ENCODE data around the gene WRAP73. TPM values are rescaled to one million over a fixed set of nuclear protein-coding genes. Genes with fewer than 3 reads are reported as not detected.

WRAP73 gene
- total and polyA plus RNA-seq, 12 donors, result 5.1 to 29.6 (median 18.1) TPM

DNA sequence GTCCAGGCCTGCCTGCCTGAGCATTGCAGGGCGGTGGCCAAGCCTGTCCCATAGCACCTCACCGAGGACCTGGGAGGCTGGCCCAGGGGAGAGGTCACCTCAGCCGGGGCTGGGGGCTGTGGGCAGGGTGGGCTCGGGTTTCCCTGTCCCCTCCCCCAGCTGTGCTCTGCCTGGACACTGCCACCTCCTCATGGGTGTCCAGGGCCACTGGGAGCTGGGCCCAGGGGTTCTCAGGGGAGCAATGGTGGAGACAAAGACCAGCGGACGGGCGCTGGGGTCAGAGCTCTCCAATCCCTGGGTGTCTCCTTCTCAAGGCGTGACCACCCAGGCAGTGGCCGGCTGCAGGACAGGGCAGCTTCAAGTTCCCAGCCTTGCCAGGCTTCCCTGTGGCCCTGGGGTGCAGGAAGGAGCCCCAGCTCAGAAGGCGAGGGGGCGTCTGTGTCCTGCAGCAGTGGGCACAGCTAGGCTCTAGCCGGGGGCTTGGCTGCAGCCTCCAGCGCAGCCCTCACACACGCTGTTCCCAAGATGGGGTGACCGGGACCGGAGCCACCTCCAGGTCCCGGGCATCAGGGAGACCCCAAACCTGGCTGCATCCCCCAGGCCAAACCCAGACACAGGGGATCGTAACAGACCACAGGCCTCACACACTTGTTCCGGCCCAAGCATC lies 31.5 kb upstream of the WRAP73 start:
- intact Hi-C loops (cut with DNase I), result no loop called here

GRCh38 chr1:3680488-3681230 lies 30.8 kb upstream of the WRAP73 start:
- no peak for DNase-seq
- no peak for TF ChIP-seq POLR2A (IDR thresholded peaks at IDR 0.05)
- TF ChIP-seq, protein P1, sequence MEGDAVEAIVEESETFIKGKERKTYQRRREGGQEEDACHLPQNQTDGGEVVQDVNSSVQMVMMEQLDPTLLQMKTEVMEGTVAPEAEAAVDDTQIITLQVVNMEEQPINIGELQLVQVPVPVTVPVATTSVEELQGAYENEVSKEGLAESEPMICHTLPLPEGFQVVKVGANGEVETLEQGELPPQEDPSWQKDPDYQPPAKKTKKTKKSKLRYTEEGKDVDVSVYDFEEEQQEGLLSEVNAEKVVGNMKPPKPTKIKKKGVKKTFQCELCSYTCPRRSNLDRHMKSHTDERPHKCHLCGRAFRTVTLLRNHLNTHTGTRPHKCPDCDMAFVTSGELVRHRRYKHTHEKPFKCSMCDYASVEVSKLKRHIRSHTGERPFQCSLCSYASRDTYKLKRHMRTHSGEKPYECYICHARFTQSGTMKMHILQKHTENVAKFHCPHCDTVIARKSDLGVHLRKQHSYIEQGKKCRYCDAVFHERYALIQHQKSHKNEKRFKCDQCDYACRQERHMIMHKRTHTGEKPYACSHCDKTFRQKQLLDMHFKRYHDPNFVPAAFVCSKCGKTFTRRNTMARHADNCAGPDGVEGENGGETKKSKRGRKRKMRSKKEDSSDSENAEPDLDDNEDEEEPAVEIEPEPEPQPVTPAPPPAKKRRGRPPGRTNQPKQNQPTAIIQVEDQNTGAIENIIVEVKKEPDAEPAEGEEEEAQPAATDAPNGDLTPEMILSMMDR (IDR thresholded peaks at IDR 0.05), result no peak
- WGBS, 4 donors, result 78 to 96% (median 82%) methylated on average over 9 to 20 of the region's 20 CpGs
- Histone ChIP-seq H3K36me3 (replicated peaks in 1 of 2) (no peaks in the 10 kb centered on the region), H3K27me3 (peaks cover 4% of the 10 kb centered on the region), H3K9me3 (replicated peaks in 1 of 3) (no peaks in the 10 kb centered on the region), H3K27ac (no peak overlapping the region), H3K4me3 (no peak overlapping the region), H3K4me1 (replicated peaks in 1 of 2) (no peaks in the 10 kb centered on the region)
- intact Hi-C loops (cut with DNase I), result no loop called here

More for the DNA sequence above, 31.5 kb upstream of the WRAP73 start:
- 83 to 92% (median 89%) methylated on average over 7 to 19 of the region's 19 CpGs for WGBS, 4 donors
- Histone ChIP-seq H3K4me1 (replicated peaks in 1 of 2) (no peaks in the 10 kb centered on the region), H3K27ac (no peak overlapping the region), H3K36me3 (replicated peaks in 1 of 2) (no peaks in the 10 kb centered on the region), H3K27me3 (peaks cover 4% of the 10 kb centered on the region), H3K4me3 (no peak overlapping the region), H3K9me3 (replicated peaks in 1 of 3) (no peaks in the 10 kb centered on the region)
- TF ChIP-seq POLR2A (IDR thresholded peaks at IDR 0.05), result no peak
- TF ChIP-seq, protein P1 (IDR thresholded peaks at IDR 0.05), result no peak
- DNase-seq, result no peak

DNA sequence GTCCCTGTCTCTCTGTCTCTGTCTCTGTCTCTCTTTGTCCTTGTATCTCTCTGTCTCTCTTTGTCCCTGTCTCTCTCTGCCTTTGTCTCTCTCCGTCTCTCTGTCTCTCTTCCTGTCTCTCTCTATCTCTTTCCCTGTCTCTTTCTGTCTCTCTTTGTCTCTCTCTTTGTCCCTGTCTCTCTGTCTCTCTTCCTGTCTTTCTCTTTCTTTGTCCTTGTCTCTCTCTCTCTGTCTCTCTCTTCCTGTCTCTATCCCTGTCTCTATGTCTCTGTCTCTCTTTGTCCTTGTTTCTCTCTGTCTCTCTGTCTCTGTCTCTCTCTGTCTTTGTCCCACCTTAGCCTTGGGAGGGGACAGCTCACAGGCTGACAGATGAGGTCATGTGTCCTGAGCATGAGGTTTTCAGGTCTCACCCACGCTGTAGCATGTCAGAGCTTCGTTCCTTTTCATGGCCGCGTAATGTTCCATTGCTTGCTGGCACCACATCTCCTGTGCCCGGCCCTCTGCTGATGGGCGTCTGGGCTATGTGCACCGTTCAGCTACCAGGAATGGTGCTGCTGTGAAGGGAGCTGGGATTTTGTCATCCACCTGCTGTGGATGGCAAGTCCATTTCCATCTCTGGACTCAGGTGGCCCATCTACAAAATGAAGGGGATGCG lies 30.0 kb upstream of the WRAP73 start:
- DNase-seq, result no peak
- Histone ChIP-seq H3K9me3 (replicated peaks in 1 of 3) (no peaks in the 10 kb centered on the region), H3K27ac (no peak overlapping the region), H3K4me3 (no peak overlapping the region), H3K36me3 (replicated peaks in 1 of 2) (no peaks in the 10 kb centered on the region), H3K27me3 (peaks cover 4% of the 10 kb centered on the region), H3K4me1 (replicated peaks in 1 of 2) (no peaks in the 10 kb centered on the region)
- no peak for TF ChIP-seq POLR2A (IDR thresholded peaks at IDR 0.05)
- TF ChIP-seq, protein P1 (IDR thresholded peaks at IDR 0.05), result no peak
- 86 to 96% (median 95%) methylated on average over 9 of the region's 9 CpGs for WGBS, 4 donors
- intact Hi-C loops (cut with DNase I), result no loop called here

GRCh38 chr1:3679098-3679555 lies 29.2 kb upstream of the WRAP73 start:
- no peak for TF ChIP-seq POLR2A (IDR thresholded peaks at IDR 0.05)
- TF ChIP-seq, protein P1 (IDR thresholded peaks at IDR 0.05), result no peak
- WGBS, 4 donors, result 66 to 86% (median 74%) methylated on average over 16 to 18 of the region's 18 CpGs

More at GRCh38 chr1:3679098-3679555, 29.2 kb upstream of the WRAP73 start:
- Histone ChIP-seq H3K4me1 (replicated peaks in 1 of 2) (no peaks in the 10 kb centered on the region), H3K27ac (no peak overlapping the region), H3K4me3 (no peak overlapping the region), H3K27me3 (peaks cover under 1% of the 10 kb centered on the region), H3K36me3 (replicated peaks in 1 of 2) (no peaks in the 10 kb centered on the region), H3K9me3 (replicated peaks in 1 of 3) (no peaks in the 10 kb centered on the region)
- intact Hi-C loops (cut with DNase I), result no loop called here
- no peak for DNase-seq

All from adrenal gland (tissue), 12 donors.